Kidney (tissue), 14 donors: ENCODE data around the gene HHLA2. TPM values are rescaled to one million over a fixed set of nuclear protein-coding genes. Genes with fewer than 3 reads are reported as not detected.

Experiments used
- DNase-seq, 5 donors: peaks; one replicate each; pipeline ENCODE4 v3.0.0-alpha.2; 2013 to 2020
- FAIRE-seq: peaks from 2 replicates; lab custom pipeline; 2012; peaks lifted over from hg19 to GRCh38; lab: Jason Lieb, UNC
- H3K27ac ChIP-seq, 2 donors: one replicate each; pipeline ENCODE4 v1.7.0; 2013; ENCODE audit warnings: low read depth in 2 of 2, low read length in 2 of 2, inconsistent platforms in 1 of 2
- H3K27me3 ChIP-seq: one replicate; pipeline ENCODE4 v1.7.1; 2013; ENCODE audit warnings: low read length, inconsistent platforms; ENCODE audit not compliant: control insufficient read depth, insufficient read depth
- H3K36me3 ChIP-seq, 3 donors: one replicate each; pipeline versions ENCODE4 v1.7.0 to v1.7.1; 2013; ENCODE audit warnings: low read length in 3 of 3, control low read depth in 1 of 3, inconsistent platforms in 1 of 3; ENCODE audit not compliant: insufficient read depth in 3 of 3, control insufficient read depth in 2 of 3
- H3K4me1 ChIP-seq, 3 donors: one replicate each; pipeline versions ENCODE4 v1.7.0 to v1.7.1; 2013; ENCODE audit warnings: low read length in 3 of 3, inconsistent platforms in 1 of 3, low read depth in 1 of 3; ENCODE audit not compliant: control insufficient read depth in 2 of 3, insufficient read depth in 2 of 3
- H3K4me3 ChIP-seq, 3 donors: one replicate each; pipeline versions ENCODE4 v1.7.0 to v1.8.1; 2013; ENCODE audit warnings: low read length in 3 of 3, control low read depth in 1 of 3, inconsistent platforms in 1 of 3
- H3K9ac ChIP-seq, 3 donors: one replicate each; pipeline versions ENCODE4 v1.7.0 to v1.7.1; 2013; ENCODE audit warnings: low read length in 3 of 3, control low read depth in 1 of 3, inconsistent platforms in 1 of 3
- H3K9me3 ChIP-seq, 3 donors: one replicate each; pipeline versions ENCODE4 v1.7.0 to v1.7.1; 2013; ENCODE audit warnings: low read length in 3 of 3, control low read depth in 1 of 3, inconsistent platforms in 1 of 3; ENCODE audit not compliant: control insufficient read depth in 2 of 3, insufficient read depth in 1 of 3
- CTCF ChIP-seq: IDR thresholded peaks from 3 replicates; pipeline ENCODE4 v1.5.1; 2012; ENCODE audit warnings: mild to moderate bottlenecking, moderate library complexity, borderline replicate concordance; ENCODE audit not compliant: insufficient read depth; ENCODE audit errors: extremely low read depth
- intact Hi-C: fragments of 100-400 bp; cut with DNase I; formaldehyde crosslinking; loops from one replicate; pipeline ENCODE4 v1.11.1; 2022
- polyA plus RNA-seq: library from polyadenylated mRNA; stranded (reverse); fragments of 350-450 nt; fragmentation: Illumina TruSeq; extraction: RNeasy Lipid Tissue Mini Kit (QIAGEN cat#74804); gene quantifications from one replicate; pipeline ENCODE4 v1.2.3, GENCODE V29; 2014; ENCODE audit warnings: low read depth, low replicate concordance; ENCODE audit not compliant: insufficient read depth
- total RNA-seq: library from RNA; stranded (reverse); fragmentation: NEBNext Ultra II Directional; extraction: Animal tissue kit (Norgen Biotek cat#: 25700); gene quantifications from one replicate; pipeline ENCODE4 v1.2.1, GENCODE V29; 2021
- donor health status: control.
- donor health status: control.
- donor health status: control.
- donor health status: control.
- donor health status: control.
- donor health status: DM: yes; HTN: yes; CAD: no.
- donor health status: Normal renal cell carcinoma (clear cell type).

Gene HHLA2
- total and polyA plus RNA-seq, 2 donors from 2014 or later, result 5.1 to 18.8 TPM

DNA sequence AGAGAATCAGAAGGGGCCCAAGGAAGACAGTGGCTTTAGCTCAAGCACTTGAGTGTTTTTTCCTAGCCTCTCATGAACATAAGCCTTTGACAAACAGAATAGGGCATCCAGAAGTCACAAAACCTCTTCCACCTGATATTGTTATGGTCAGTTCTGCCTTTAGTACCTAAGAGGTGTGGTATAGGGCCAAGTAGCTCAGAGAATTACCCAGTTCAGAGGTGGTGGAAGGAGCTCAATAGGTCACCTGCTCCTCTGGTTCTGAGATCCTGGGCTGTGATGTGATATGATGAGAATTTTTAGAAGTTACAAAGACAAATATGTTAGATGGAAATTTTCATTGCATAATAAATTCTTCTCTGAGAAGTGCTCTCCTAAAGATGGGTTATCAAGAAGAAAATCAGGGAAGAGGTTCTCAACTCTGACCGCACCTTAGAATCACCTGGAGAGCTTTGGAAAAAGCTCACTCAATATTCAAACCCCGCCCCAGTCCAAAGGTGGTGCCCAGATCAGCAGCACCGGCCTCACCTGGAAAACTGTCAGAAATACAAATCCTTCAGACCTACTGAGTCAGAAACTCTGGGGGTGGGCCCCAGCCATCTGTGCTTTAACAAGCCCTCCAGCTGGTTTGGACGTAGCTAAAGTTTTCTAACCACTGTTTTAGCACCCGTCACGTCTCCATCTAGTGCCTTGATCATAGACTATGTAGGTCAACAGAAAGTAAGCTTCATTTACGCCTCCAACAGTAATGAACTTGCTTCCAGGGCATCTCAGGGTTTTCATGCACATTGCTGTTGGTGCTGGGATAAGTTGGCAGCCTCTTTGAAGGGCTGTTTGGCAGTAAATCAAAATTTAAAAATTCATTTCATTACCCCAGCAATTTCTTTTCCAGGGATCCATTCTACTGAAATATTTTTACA is 112.8 kb downstream of the HHLA2 start:
- Histone ChIP-seq H3K27me3 (no peaks in the 10 kb centered on the region), H3K27ac (no peak overlapping the region), H3K4me1 (no peaks in the 10 kb centered on the region), H3K36me3 (no peaks in the 10 kb centered on the region), H3K9ac (no peak overlapping the region), H3K9me3 (no peaks in the 10 kb centered on the region), H3K4me3 (no peak overlapping the region)
- TF ChIP-seq CTCF, result no peak
- no peak for FAIRE-seq
- no peak for DNase-seq
- intact Hi-C loops, result no loop called here

GRCh38 chr3:108409800-108410178 is 113.4 kb downstream of the HHLA2 start:
- no peak overlapping the region for H3K27ac ChIP-seq
- H3K4me1 ChIP-seq, result no peaks in the 10 kb centered on the region
- H3K27me3 ChIP-seq, result no peaks in the 10 kb centered on the region
- FAIRE-seq, result no peak
- H3K9ac ChIP-seq, result no peak overlapping the region
- no peaks in the 10 kb centered on the region for H3K36me3 ChIP-seq
- no peak for DNase-seq
- no peak for TF ChIP-seq CTCF
- no peak overlapping the region for H3K4me3 ChIP-seq
- H3K9me3 ChIP-seq, result no peaks in the 10 kb centered on the region
- intact Hi-C loops, result no loop called here

GRCh38 chr3:108410531-108410984 is 114.2 kb downstream of the HHLA2 start:
- no peak for FAIRE-seq
- Histone ChIP-seq H3K4me1 (no peaks in the 10 kb centered on the region), H3K9ac (no peak overlapping the region), H3K4me3 (no peak overlapping the region), H3K9me3 (no peaks in the 10 kb centered on the region), H3K27me3 (no peaks in the 10 kb centered on the region), H3K36me3 (no peaks in the 10 kb centered on the region), H3K27ac (no peak overlapping the region)
- TF ChIP-seq CTCF, result no peak
- DNase-seq, result no peak
- intact Hi-C loops, result no loop called here
